Measurements from ENCODE around the gene CGNL1.

CGNL1 gene

DNA sequence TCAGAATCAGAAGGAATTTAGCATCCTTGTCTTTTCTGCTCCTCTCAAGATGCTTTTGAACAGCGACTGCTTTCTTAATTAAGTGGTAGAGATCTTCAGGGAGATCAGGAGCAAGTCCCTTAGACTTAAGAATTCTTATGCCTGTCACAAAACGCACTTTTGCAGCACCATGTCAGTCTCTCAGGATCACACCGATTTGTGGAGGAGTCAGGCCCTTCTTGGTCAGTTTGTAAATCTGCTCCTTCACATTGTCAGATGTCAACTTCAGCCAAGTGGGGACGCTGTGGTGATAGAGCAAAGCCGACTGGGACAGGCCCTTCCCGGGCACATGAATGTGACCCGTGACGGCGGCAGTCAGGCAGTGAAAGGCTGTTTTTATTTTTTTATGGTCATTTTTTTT, 179.7 kb downstream of the CGNL1 start:
- Histone ChIP-seq H3K27me3 (replicated peaks) (no peaks in the 10 kb centered on the region), H3K4me3 (ENCODE audit: low read depth, low read length) (no peak overlapping the region), H3K27ac (no peak overlapping the region), H3K36me3 (replicated peaks) (no peaks in the 10 kb centered on the region)
- in situ Hi-C loops (cut with HindIII; ENCODE audit: low pct_ligation_motif_present, low sequenced_read_pairs) = no loop called here
- TF ChIP-seq, protein P1, sequence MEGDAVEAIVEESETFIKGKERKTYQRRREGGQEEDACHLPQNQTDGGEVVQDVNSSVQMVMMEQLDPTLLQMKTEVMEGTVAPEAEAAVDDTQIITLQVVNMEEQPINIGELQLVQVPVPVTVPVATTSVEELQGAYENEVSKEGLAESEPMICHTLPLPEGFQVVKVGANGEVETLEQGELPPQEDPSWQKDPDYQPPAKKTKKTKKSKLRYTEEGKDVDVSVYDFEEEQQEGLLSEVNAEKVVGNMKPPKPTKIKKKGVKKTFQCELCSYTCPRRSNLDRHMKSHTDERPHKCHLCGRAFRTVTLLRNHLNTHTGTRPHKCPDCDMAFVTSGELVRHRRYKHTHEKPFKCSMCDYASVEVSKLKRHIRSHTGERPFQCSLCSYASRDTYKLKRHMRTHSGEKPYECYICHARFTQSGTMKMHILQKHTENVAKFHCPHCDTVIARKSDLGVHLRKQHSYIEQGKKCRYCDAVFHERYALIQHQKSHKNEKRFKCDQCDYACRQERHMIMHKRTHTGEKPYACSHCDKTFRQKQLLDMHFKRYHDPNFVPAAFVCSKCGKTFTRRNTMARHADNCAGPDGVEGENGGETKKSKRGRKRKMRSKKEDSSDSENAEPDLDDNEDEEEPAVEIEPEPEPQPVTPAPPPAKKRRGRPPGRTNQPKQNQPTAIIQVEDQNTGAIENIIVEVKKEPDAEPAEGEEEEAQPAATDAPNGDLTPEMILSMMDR (IDR thresholded peaks at IDR 0.05; ENCODE audit: low read depth, low read length, missing control alignments) = no peak
- DNase-seq = no peak

DNA sequence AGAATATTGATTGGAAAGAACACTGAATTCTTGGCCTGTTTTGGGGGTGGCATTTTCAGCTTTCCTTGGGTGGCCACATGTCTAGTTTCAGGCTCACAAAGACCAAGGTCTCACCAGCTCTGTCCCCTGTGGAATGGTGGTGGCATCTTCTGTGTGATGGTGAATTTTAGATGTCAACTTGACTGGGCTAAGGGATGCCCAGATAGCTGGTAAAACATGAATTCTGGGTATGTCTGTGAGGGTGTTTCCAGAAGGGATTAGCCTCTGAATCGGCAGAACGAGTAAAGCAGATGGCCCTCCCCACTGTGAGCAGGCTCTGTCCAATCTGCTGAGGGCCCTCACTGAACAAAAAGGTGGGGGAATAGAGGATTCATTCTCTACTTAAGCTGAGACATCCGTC, 181.0 kb downstream of the CGNL1 start:
- Histone ChIP-seq H3K27ac (no peak overlapping the region), H3K36me3 (replicated peaks) (no peaks in the 10 kb centered on the region), H3K4me3 (ENCODE audit: low read depth, low read length) (no peak overlapping the region), H3K27me3 (replicated peaks) (no peaks in the 10 kb centered on the region)
- DNase-seq = no peak
- TF ChIP-seq, protein P1 (IDR thresholded peaks at IDR 0.05; ENCODE audit: low read depth, low read length, missing control alignments) = no peak
- in situ Hi-C loops (cut with HindIII; ENCODE audit: low pct_ligation_motif_present, low sequenced_read_pairs) = no loop called here

DNA sequence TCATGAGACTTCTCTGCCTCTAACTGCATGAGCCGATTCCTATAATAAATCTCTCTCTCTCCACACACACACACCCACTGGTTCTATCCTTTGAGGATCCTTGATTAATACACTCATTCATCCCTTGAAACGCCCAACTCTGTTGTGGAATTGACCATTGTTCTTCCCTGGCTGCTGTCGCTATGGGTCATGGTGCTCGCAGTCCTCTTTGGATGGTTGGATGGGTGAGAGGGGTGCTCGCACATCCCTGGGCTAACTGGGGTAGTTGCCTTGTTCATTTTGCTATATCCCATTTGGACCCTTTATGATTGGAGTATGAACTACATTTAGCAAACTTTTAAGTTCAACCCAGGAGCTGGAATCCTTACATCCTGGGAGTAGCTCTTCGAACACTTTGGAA, 181.5 kb downstream of the CGNL1 start:
- no peak for DNase-seq
- in situ Hi-C loops (cut with HindIII; ENCODE audit: low pct_ligation_motif_present, low sequenced_read_pairs) = no loop called here
- Histone ChIP-seq H3K4me3 (ENCODE audit: low read depth, low read length) (no peak overlapping the region), H3K27ac (no peak overlapping the region), H3K36me3 (replicated peaks) (no peaks in the 10 kb centered on the region), H3K27me3 (replicated peaks) (no peaks in the 10 kb centered on the region)
- TF ChIP-seq, protein P1 (IDR thresholded peaks at IDR 0.05; ENCODE audit: low read depth, low read length, missing control alignments) = no peak

DNA sequence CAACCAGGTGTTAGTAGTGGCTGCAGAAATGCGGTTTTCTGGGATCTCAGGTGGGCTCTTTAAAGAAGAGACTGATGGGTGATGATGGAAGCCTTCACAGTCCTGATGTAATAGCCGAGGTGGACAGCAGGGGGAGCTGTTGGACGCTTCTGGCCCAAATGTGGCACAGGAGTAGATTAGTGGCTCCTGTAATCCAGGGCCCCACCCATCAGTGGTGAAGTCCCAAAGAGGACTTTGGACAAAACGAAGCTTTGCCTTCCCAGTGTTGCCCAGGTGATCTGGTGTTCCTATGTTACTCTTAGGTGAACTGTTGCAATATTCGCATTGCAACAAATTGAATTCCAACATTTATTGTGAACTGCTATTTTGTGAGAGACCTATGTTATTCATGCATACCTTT, 183.6 kb downstream of the CGNL1 start:
- DNase-seq = peak; percentile 48
- no peaks in the 10 kb centered on the region for H3K27me3 ChIP-seq (replicated peaks)
- H3K27ac ChIP-seq = no peak overlapping the region
- no peaks in the 10 kb centered on the region for H3K36me3 ChIP-seq (replicated peaks)
- TF ChIP-seq, protein P1 (IDR thresholded peaks at IDR 0.05; ENCODE audit: low read depth, low read length, missing control alignments) = peak; percentile 90
- no peak overlapping the region for H3K4me3 ChIP-seq (ENCODE audit: low read depth, low read length)
- in situ Hi-C loops (cut with HindIII; ENCODE audit: low pct_ligation_motif_present, low sequenced_read_pairs) = no loop called here

DNA sequence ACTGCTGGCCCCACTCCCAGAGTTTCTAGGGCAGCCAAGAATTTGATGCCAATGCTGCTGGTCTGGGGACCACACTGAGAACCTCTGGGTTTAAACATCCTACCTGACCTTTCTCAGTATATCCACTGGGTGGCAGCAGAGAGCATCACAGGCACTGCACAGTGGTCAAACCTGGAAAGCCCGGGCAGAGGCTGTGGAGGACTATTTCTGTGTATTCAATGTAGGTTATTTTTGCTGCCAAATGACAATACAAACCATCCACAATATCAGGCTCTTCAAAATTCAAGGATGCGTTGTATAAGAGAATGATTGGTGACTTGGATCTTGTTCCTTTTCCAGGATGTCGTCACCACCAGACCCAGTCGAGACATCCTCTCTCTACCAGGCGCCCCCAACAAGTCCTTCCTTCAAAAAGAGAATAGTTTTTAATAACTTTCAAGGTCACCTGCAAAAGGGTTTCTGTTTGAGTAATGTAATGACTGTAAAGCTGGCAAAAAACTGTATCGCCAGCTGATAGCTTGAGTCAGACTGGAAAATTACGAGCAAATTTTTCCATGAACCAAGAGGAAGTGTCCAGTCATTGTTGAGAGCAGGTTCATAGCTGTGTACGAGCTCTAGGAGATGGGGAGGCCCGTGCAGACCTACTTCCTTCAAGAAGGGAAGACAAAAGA, 184.9 kb downstream of the CGNL1 start:
- peak; percentile 70 for DNase-seq

More for the DNA sequence above, 184.9 kb downstream of the CGNL1 start:
- in situ Hi-C loops (cut with HindIII; ENCODE audit: low pct_ligation_motif_present, low sequenced_read_pairs) = no loop called here
- H3K36me3 ChIP-seq (replicated peaks) = no peaks in the 10 kb centered on the region
- H3K27ac ChIP-seq = no peak overlapping the region
- no peak overlapping the region for H3K4me3 ChIP-seq (ENCODE audit: low read depth, low read length)
- no peaks in the 10 kb centered on the region for H3K27me3 ChIP-seq (replicated peaks)
- TF ChIP-seq, protein P1 (IDR thresholded peaks at IDR 0.05; ENCODE audit: low read depth, low read length, missing control alignments) = peak; percentile 94

Measured in brain microvascular endothelial cell (primary cell).